Measurements from ENCODE around the gene FARP1. TPM values are rescaled to one million over a fixed set of nuclear protein-coding genes. Genes with fewer than 3 reads are reported as not detected.

FARP1 gene
- total RNA-seq, 1 experiment from 2014 or later: 96.6 TPM

GRCh38 chr13:98254513-98254912, 111.6 kb downstream of the FARP1 start (continued):
- no peak for TF ChIP-seq ARID4B (CRISPR knock-in tag; IDR thresholded peaks at IDR 0.05; ENCODE audit: borderline replicate concordance)
- TF ChIP-seq HMGXB4 (CRISPR knock-in tag; IDR thresholded peaks at IDR 0.05): no peak
- TF ChIP-seq ZNF396 (CRISPR knock-in tag; IDR thresholded peaks at IDR 0.05; ENCODE audit: borderline replicate concordance): no peak

- peaks cover 38% of the 10 kb centered on the region for H3K4me1 Mint-ChIP-seq
- DNase-seq (ENCODE audit: low spot score) (no peak), ATAC-seq (no peak)
- ChIA-PET CTCF (interaction anchor here (1.0 kb wide), 1 partner anchor 92 kb away, joined by 4 read pairs; no protein-coding TSS in a partner anchor), POLR2A (no interaction called here)
- no peaks in the 10 kb centered on the region for H3K9me3 Mint-ChIP-seq
- H3K4me3 Mint-ChIP-seq: no peak overlapping the region
- H3K27ac Mint-ChIP-seq: no peak overlapping the region
- H3K36me3 Mint-ChIP-seq: no peaks in the 10 kb centered on the region
- H3K27me3 Mint-ChIP-seq (ENCODE audit: low read depth): no peaks in the 10 kb centered on the region
- no peak for TF ChIP-seq ERG (CRISPR knock-in tag; IDR thresholded peaks at IDR 0.05)
- no peak for TF ChIP-seq ZSCAN18 (CRISPR knock-in tag; IDR thresholded peaks at IDR 0.05)
- TF ChIP-seq TEAD4 (CRISPR knock-in tag; IDR thresholded peaks at IDR 0.05): no peak
- TF ChIP-seq ARID4B (CRISPR knock-in tag; IDR thresholded peaks at IDR 0.05; ENCODE audit: borderline replicate concordance): no peak
- TF ChIP-seq ATF2 (CRISPR knock-in tag; IDR thresholded peaks at IDR 0.05; ENCODE audit: borderline replicate concordance, low read depth): no peak
- no peak for TF ChIP-seq NFYB (CRISPR knock-in tag; conservative IDR thresholded peaks at IDR 0.05; ENCODE audit: low read depth)
- no peak for TF ChIP-seq STAT6 (CRISPR knock-in tag; conservative IDR thresholded peaks at IDR 0.05; ENCODE audit: low read depth)
- TF ChIP-seq ELF4 (CRISPR knock-in tag; IDR thresholded peaks at IDR 0.05; ENCODE audit: low read depth): no peak
- no peak for TF ChIP-seq FOXP1 (CRISPR knock-in tag; IDR thresholded peaks at IDR 0.05; ENCODE audit: borderline replicate concordance)
- no peak for TF ChIP-seq ZNF423 (CRISPR knock-in tag; IDR thresholded peaks at IDR 0.05)
Measured at GRCh38 chr13:98258226-98258625, 115.3 kb downstream of the FARP1 start.

Data from WTC11 (cell line).